H1 (cell line): Measurements from ENCODE around the gene HRH3.

Experiments
- CTCF ChIP-seq, 3 experiments: IDR thresholded peaks; 1 replicate in 2 of 3; 2 replicates in 1 of 3; pipeline versions ENCODE4 v1.5.1 to v1.6.1; 2011; ENCODE audit warnings: low read length in 3 of 3, mild to moderate bottlenecking in 3 of 3, inconsistent platforms in 2 of 3, low read depth in 1 of 3, moderate library complexity in 1 of 3; ENCODE audit not compliant: insufficient read depth in 1 of 3; ENCODE audit errors: control extremely low read depth in 1 of 3
- EZH2 ChIP-seq: fragments of 200-600 bp; sonication (generic); IDR thresholded peaks from 2 replicates; pipeline ENCODE4 v1.7.1; 2012; ENCODE audit warnings: low read depth, mild to moderate bottlenecking, moderate library complexity, low read length, inconsistent platforms; ENCODE audit not compliant: severe bottlenecking
- RAD21 ChIP-seq, 2 experiments: IDR thresholded peaks in 1 of 2; conservative IDR thresholded peaks in 1 of 2; 2 replicates each; pipeline ENCODE4 v1.6.1; 2011; ENCODE audit warnings: low read depth in 2 of 2, low read length in 2 of 2, improper control_type of control experiment in 1 of 2, inconsistent platforms in 1 of 2, mild to moderate bottlenecking in 1 of 2, moderate library complexity in 1 of 2

- TF ChIP-seq CTCF (IDR thresholded peaks at IDR 0.05; ENCODE audit: control extremely low read depth in 1 of 3, insufficient read depth in 1 of 3, low read depth in 1 of 3, low read length in 3 of 3) (no peak), RAD21 (IDR thresholded peaks at IDR 0.05 in 1 of 2, conservative IDR thresholded peaks at IDR 0.05 in 1 of 2; ENCODE audit: low read depth in 2 of 2, low read length in 2 of 2) (no peak), EZH2 (no peak)
These were observed 16.1 kb upstream of the HRH3 start for GRCh38 chr20:62236200-62236599.
